Measurements from ENCODE around the gene TMCO4.
"Not testable (repeated sequence)": the region's sequence is repeated elsewhere in the genome, so short reads cannot be mapped to it uniquely, and the experiment has no call there.

Gene TMCO4

GRCh38 chr1:19812875-19813642 lies 13.3 kb upstream of the TMCO4 start:
- no peak for DNase-seq (ENCODE audit: low spot score)

GRCh38 chr1:19811206-19811851 lies 11.6 kb upstream of the TMCO4 start:
- no peak for DNase-seq (ENCODE audit: low spot score)

GRCh38 chr1:19809044-19809750 lies 9.5 kb upstream of the TMCO4 start:
- no peak for DNase-seq (ENCODE audit: low spot score)

- DNase-seq (ENCODE audit: low spot score), result no peak
Observed at GRCh38 chr1:19808351-19808750, 8.6 kb upstream of the TMCO4 start.

GRCh38 chr1:19804831-19805251 lies 5.1 kb upstream of the TMCO4 start:
- no peak for DNase-seq (ENCODE audit: low spot score)

- DNase-seq (ENCODE audit: low spot score), result no peak
Observed at GRCh38 chr1:19802269-19802668, 2.6 kb upstream of the TMCO4 start.

GRCh38 chr1:19800076-19800804 lies 524 bp upstream of the TMCO4 start:
- peak; percentile 5 for DNase-seq (ENCODE audit: low spot score)

GRCh38 chr1:19798486-19799229 lies 1.1 kb downstream of the TMCO4 start:
- no peak for DNase-seq (ENCODE audit: low spot score)

GRCh38 chr1:19797827-19798226 lies 1.9 kb downstream of the TMCO4 start:
- DNase-seq (ENCODE audit: low spot score), result no peak

GRCh38 chr1:19794583-19794982 lies 5.1 kb downstream of the TMCO4 start:
- no peak for DNase-seq (ENCODE audit: low spot score)

GRCh38 chr1:19793360-19794046 lies 6.2 kb downstream of the TMCO4 start:
- no peak for DNase-seq (ENCODE audit: low spot score)

- DNase-seq (ENCODE audit: low spot score), result no peak
Observed at GRCh38 chr1:19792237-19793002, 7.3 kb downstream of the TMCO4 start.

GRCh38 chr1:19790061-19790975 lies 9.4 kb downstream of the TMCO4 start:
- DNase-seq (ENCODE audit: low spot score), result not testable (repeated sequence)

GRCh38 chr1:19786988-19787423 lies 12.7 kb downstream of the TMCO4 start:
- DNase-seq (ENCODE audit: low spot score), result no peak

- DNase-seq (ENCODE audit: low spot score), result no peak
Observed at GRCh38 chr1:19785660-19786059, 14.1 kb downstream of the TMCO4 start.

GRCh38 chr1:19780267-19780877 lies 19.3 kb downstream of the TMCO4 start:
- DNase-seq (ENCODE audit: low spot score), result no peak

GRCh38 chr1:19776933-19777332 lies 22.8 kb downstream of the TMCO4 start:
- DNase-seq (ENCODE audit: low spot score), result no peak

- DNase-seq (ENCODE audit: low spot score), result no peak
Observed at GRCh38 chr1:19776287-19776686, 23.4 kb downstream of the TMCO4 start.

- no peak for DNase-seq (ENCODE audit: low spot score)
Observed at GRCh38 chr1:19775831-19776230, 23.9 kb downstream of the TMCO4 start.

All from Ammon's horn (tissue), 1 donor.